CD4-positive, CD25-positive, alpha-beta regulatory T cell (primary cell): Measurements from ENCODE around the gene EML1. TPM values are rescaled to one million over a fixed set of nuclear protein-coding genes. Genes with fewer than 3 reads are reported as not detected.

Experiments used
- ATAC-seq, 2 donors: fragments of 150-1000 bp; cut with Tn5 transposase; one replicate each; pipeline ENCODE4 v1.10.0; 2021; ENCODE audit warnings: low read depth in 2 of 2, moderate number of reproducible peaks in 2 of 2, moderate library complexity in 1 of 2
- DNase-seq, 3 donors: peaks; one replicate each; pipeline versions ENCODE4 v3.0.0 to v3.0.0-alpha.2; 2012 to 2022; ENCODE audit warnings: mixed read lengths in 1 of 3
- H3K27ac ChIP-seq: one replicate; pipeline ENCODE4 v1.7.0; 2013; ENCODE audit warnings: mild to moderate bottlenecking, low read length; ENCODE audit not compliant: insufficient read depth, poor library complexity, severe bottlenecking
- H3K27me3 ChIP-seq: one replicate; pipeline ENCODE4 v1.7.0; 2013; ENCODE audit warnings: low read length; ENCODE audit not compliant: control insufficient read depth, insufficient read depth
- H3K36me3 ChIP-seq: one replicate; pipeline ENCODE4 v1.7.0; 2013; ENCODE audit warnings: mild to moderate bottlenecking, low read length, moderate library complexity; ENCODE audit not compliant: control insufficient read depth, insufficient read depth
- H3K4me1 ChIP-seq: 2 replicates; pipeline ENCODE4 v1.7.0; 2013; ENCODE audit warnings: mild to moderate bottlenecking, low read length; ENCODE audit not compliant: insufficient read depth, control insufficient read depth, poor library complexity, severe bottlenecking
- H3K4me3 ChIP-seq: one replicate; pipeline ENCODE4 v1.7.0; 2013; ENCODE audit warnings: low read depth, mild to moderate bottlenecking, low read length, moderate library complexity
- H3K9me3 ChIP-seq, 2 experiments: 1 replicate in 1 of 2; 2 replicates in 1 of 2; pipeline ENCODE4 v1.7.0; 2013; ENCODE audit warnings: low read length in 2 of 2, mild to moderate bottlenecking in 1 of 2, moderate library complexity in 1 of 2; ENCODE audit not compliant: control insufficient read depth in 2 of 2
- H3K27ac Mint-ChIP-seq, 3 donors: one replicate each; pipeline ENCODE4 v1.8.0; 2020 to 2022; ENCODE audit warnings: mild to moderate bottlenecking in 3 of 3, mixed read lengths in 3 of 3, moderate library complexity in 2 of 3
- H3K27me3 Mint-ChIP-seq: one replicate; pipeline ENCODE4 v1.8.0; 2022; ENCODE audit warnings: mild to moderate bottlenecking, mixed read lengths
- H3K36me3 Mint-ChIP-seq: one replicate; pipeline ENCODE4 v1.8.0; 2020; ENCODE audit warnings: mixed read lengths
- H3K4me1 Mint-ChIP-seq, 4 donors: one replicate each; pipeline ENCODE4 v1.8.0; 2020 to 2022; ENCODE audit warnings: mixed read lengths in 4 of 4, mild to moderate bottlenecking in 1 of 4
- H3K4me3 Mint-ChIP-seq, 4 donors: one replicate each; pipeline ENCODE4 v1.8.0; 2020 to 2022; ENCODE audit warnings: mild to moderate bottlenecking in 4 of 4, mixed read lengths in 4 of 4, moderate library complexity in 3 of 4
- H3K9me3 Mint-ChIP-seq, 7 donors: one replicate each; pipeline ENCODE4 v1.8.0; 2020 to 2022; ENCODE audit warnings: mixed read lengths in 7 of 7, mild to moderate bottlenecking in 3 of 7, moderate library complexity in 2 of 7
- polyA plus RNA-seq, 4 donors: library from polyadenylated mRNA; unstranded; fragments of 300-500 nt; fragmentation: Illumina TruSeq; gene quantifications; one replicate each; pipeline ENCODE4 v1.2.3, GENCODE V29; 2021
- total RNA-seq: library from RNA; stranded (reverse); gene quantifications from one replicate; pipeline ENCODE4 v1.2.3, GENCODE V29; 2022

The EML1 gene
- total and polyA plus RNA-seq, 5 donors from 2014 or later: not detected

- Histone ChIP-seq H3K4me3 (no peak overlapping the region), H3K27me3 (peaks cover 6% of the 10 kb centered on the region), H3K36me3 (no peaks in the 10 kb centered on the region), H3K27ac (no peak overlapping the region), H3K9me3 (no peaks in the 10 kb centered on the region), H3K4me1 (no peaks in the 10 kb centered on the region)
- H3K36me3 Mint-ChIP-seq: no peaks in the 10 kb centered on the region
- no peaks in the 10 kb centered on the region for H3K4me1 Mint-ChIP-seq
- no peak for ATAC-seq
- no peak overlapping the region for H3K4me3 Mint-ChIP-seq
- H3K9me3 Mint-ChIP-seq: peaks cover 0 to 2% (median 0%) of the 10 kb centered on the region in 7 donors
- peaks cover 22% of the 10 kb centered on the region for H3K27me3 Mint-ChIP-seq
- H3K27ac Mint-ChIP-seq: no peak overlapping the region
- no peak for DNase-seq
These were observed 115.5 kb downstream of the EML1 start for GRCh38 chr14:99908653-99909250.

GRCh38 chr14:99909513-99910064, 116.4 kb downstream of the EML1 start:
- Mint-ChIP-seq H3K27ac (no peak overlapping the region), H3K9me3 (peaks cover 0 to 1% (median 0%) of the 10 kb centered on the region in 7 donors), H3K4me1 (no peaks in the 10 kb centered on the region), H3K36me3 (no peaks in the 10 kb centered on the region), H3K27me3 (peaks cover 24% of the 10 kb centered on the region), H3K4me3 (no peak overlapping the region)
- no peaks in the 10 kb centered on the region for H3K4me1 ChIP-seq
- no peak overlapping the region for H3K27ac ChIP-seq
- no peak for DNase-seq
- H3K9me3 ChIP-seq: no peaks in the 10 kb centered on the region
- no peak overlapping the region for H3K4me3 ChIP-seq
- H3K36me3 ChIP-seq: no peaks in the 10 kb centered on the region
- ATAC-seq: no peak
- peaks cover 8% of the 10 kb centered on the region for H3K27me3 ChIP-seq

- Histone ChIP-seq H3K4me1 (no peaks in the 10 kb centered on the region), H3K36me3 (no peaks in the 10 kb centered on the region), H3K4me3 (no peak overlapping the region), H3K27me3 (peaks cover 8% of the 10 kb centered on the region), H3K27ac (no peak overlapping the region), H3K9me3 (no peaks in the 10 kb centered on the region)
- Mint-ChIP-seq H3K4me1 (no peaks in the 10 kb centered on the region), H3K27me3 (peaks cover 24% of the 10 kb centered on the region), H3K9me3 (peaks cover 0 to 1% (median 0%) of the 10 kb centered on the region in 7 donors), H3K27ac (no peak overlapping the region), H3K36me3 (no peaks in the 10 kb centered on the region), H3K4me3 (no peak overlapping the region)
- DNase-seq: no peak
- no peak for ATAC-seq
These were observed 117.4 kb downstream of the EML1 start for GRCh38 chr14:99910337-99911309.

GRCh38 chr14:99915305-99916090, 122.3 kb downstream of the EML1 start:
- no peaks in the 10 kb centered on the region for H3K9me3 Mint-ChIP-seq
- no peaks in the 10 kb centered on the region for H3K4me1 ChIP-seq
- H3K36me3 Mint-ChIP-seq: no peaks in the 10 kb centered on the region
- H3K4me3 Mint-ChIP-seq: no peak overlapping the region
- H3K36me3 ChIP-seq: no peaks in the 10 kb centered on the region
- peaks cover 15% of the 10 kb centered on the region for H3K27me3 ChIP-seq
- no peaks in the 10 kb centered on the region for H3K9me3 ChIP-seq
- no peak for DNase-seq
- H3K4me3 ChIP-seq: no peak overlapping the region
- ATAC-seq: no peak
- no peak overlapping the region for H3K27ac Mint-ChIP-seq
- no peak overlapping the region for H3K27ac ChIP-seq
- no peaks in the 10 kb centered on the region for H3K4me1 Mint-ChIP-seq
- H3K27me3 Mint-ChIP-seq: peaks cover 18% of the 10 kb centered on the region

- H3K4me1 ChIP-seq: no peaks in the 10 kb centered on the region
- no peak overlapping the region for H3K4me3 ChIP-seq
- Mint-ChIP-seq H3K4me3 (no peak overlapping the region), H3K4me1 (no peaks in the 10 kb centered on the region), H3K27me3 (peaks cover 18% of the 10 kb centered on the region), H3K36me3 (no peaks in the 10 kb centered on the region), H3K9me3 (no peaks in the 10 kb centered on the region), H3K27ac (no peak overlapping the region)
- DNase-seq (no peak), ATAC-seq (no peak)
- H3K9me3 ChIP-seq: no peaks in the 10 kb centered on the region
- no peak overlapping the region for H3K27ac ChIP-seq
- no peaks in the 10 kb centered on the region for H3K36me3 ChIP-seq
- peaks cover 16% of the 10 kb centered on the region for H3K27me3 ChIP-seq
These were observed 122.8 kb downstream of the EML1 start for GRCh38 chr14:99916091-99916383.

GRCh38 chr14:99918781-99919180, 125.6 kb downstream of the EML1 start:
- Histone ChIP-seq H3K4me3 (no peak overlapping the region), H3K27me3 (peaks cover 10% of the 10 kb centered on the region), H3K4me1 (no peaks in the 10 kb centered on the region), H3K36me3 (no peaks in the 10 kb centered on the region), H3K9me3 (no peaks in the 10 kb centered on the region), H3K27ac (no peak overlapping the region)
- no peak for ATAC-seq
- no peaks in the 10 kb centered on the region for H3K36me3 Mint-ChIP-seq
- no peak overlapping the region for H3K27ac Mint-ChIP-seq
- peaks cover 17% of the 10 kb centered on the region for H3K27me3 Mint-ChIP-seq
- no peaks in the 10 kb centered on the region for H3K4me1 Mint-ChIP-seq
- H3K4me3 Mint-ChIP-seq: no peak overlapping the region
- no peaks in the 10 kb centered on the region for H3K9me3 Mint-ChIP-seq
- DNase-seq: no peak

GRCh38 chr14:99921425-99921824, 128.2 kb downstream of the EML1 start:
- no peaks in the 10 kb centered on the region for H3K4me1 ChIP-seq
- Mint-ChIP-seq H3K36me3 (no peaks in the 10 kb centered on the region), H3K27ac (no peak overlapping the region), H3K4me1 (no peaks in the 10 kb centered on the region), H3K4me3 (no peak overlapping the region), H3K9me3 (no peaks in the 10 kb centered on the region), H3K27me3 (peaks cover 22% of the 10 kb centered on the region)
- no peak for ATAC-seq
- H3K27me3 ChIP-seq: peaks cover 4% of the 10 kb centered on the region
- H3K9me3 ChIP-seq: no peaks in the 10 kb centered on the region
- DNase-seq: no peak
- no peaks in the 10 kb centered on the region for H3K36me3 ChIP-seq
- H3K27ac ChIP-seq: no peak overlapping the region
- no peak overlapping the region for H3K4me3 ChIP-seq
